Neural progenitor cell (in vitro differentiated cells): ENCODE data around the gene MEGF6. TPM values are rescaled to one million over a fixed set of nuclear protein-coding genes. Genes with fewer than 3 reads are reported as not detected.

Source experiments
- DNase-seq: peaks from one replicate; pipeline ENCODE4 v3.0.0-alpha.2; 2016; ENCODE audit warnings: low spot score
- H2AFZ ChIP-seq: fragments of 200-600 bp; sonication (generic); replicated peaks from 2 replicates; pipeline ENCODE4 v1.6.1; 2016; ENCODE audit warnings: antibody characterized with exemption
- H3F3A ChIP-seq: fragments of 200-600 bp; sonication (generic); 2 replicates; pipeline ENCODE4 v1.6.1; 2016; ENCODE audit warnings: antibody characterized with exemption, low read depth
- H3K27ac ChIP-seq: fragments of 200-600 bp; sonication (generic); 2 replicates; pipeline ENCODE4 v1.5.1; 2016; ENCODE audit warnings: mild to moderate bottlenecking
- H3K27me3 ChIP-seq: fragments of 200-600 bp; sonication (generic); 2 replicates; pipeline ENCODE4 v1.6.1; 2016; ENCODE audit warnings: mild to moderate bottlenecking, moderate library complexity
- H3K36me3 ChIP-seq: fragments of 200-600 bp; sonication (generic); 2 replicates; pipeline ENCODE4 v1.5.1; 2016
- H3K4me1 ChIP-seq: fragments of 200-600 bp; sonication (generic); 2 replicates; pipeline ENCODE4 v1.6.1; 2016; ENCODE audit warnings: mixed run types
- H3K4me2 ChIP-seq: fragments of 200-600 bp; sonication (generic); 2 replicates; pipeline ENCODE4 v1.6.1; 2016
- H3K4me3 ChIP-seq: fragments of 200-600 bp; sonication (generic); 2 replicates; pipeline ENCODE4 v1.5.1; 2016
- H3K79me2 ChIP-seq: fragments of 200-600 bp; sonication (generic); 2 replicates; pipeline ENCODE4 v1.6.1; 2016; ENCODE audit warnings: low read depth
- H3K9ac ChIP-seq: fragments of 200-600 bp; sonication (generic); 2 replicates; pipeline ENCODE4 v1.6.1; 2016
- H3K9me3 ChIP-seq: fragments of 200-600 bp; sonication (generic); 2 replicates; pipeline ENCODE4 v1.5.1; 2016; ENCODE audit warnings: low read depth
- H4K20me1 ChIP-seq: fragments of 200-600 bp; sonication (generic); 2 replicates; pipeline ENCODE4 v1.6.1; 2016; ENCODE audit warnings: low read depth
- H3K27ac Mint-ChIP-seq: 3 replicates; pipeline ENCODE4 v1.8.0; 2021; ENCODE audit warnings: mixed read lengths
- H3K27me3 Mint-ChIP-seq: 2 replicates; pipeline ENCODE4 v1.8.0; 2022; ENCODE audit warnings: low read depth, mild to moderate bottlenecking, inconsistent platforms, moderate library complexity, mixed read lengths; ENCODE audit not compliant: insufficient read depth
- H3K36me3 Mint-ChIP-seq: 3 replicates; pipeline ENCODE4 v1.8.0; 2021; ENCODE audit warnings: mixed read lengths
- H3K4me1 Mint-ChIP-seq: 3 replicates; pipeline ENCODE4 v1.8.0; 2021; ENCODE audit warnings: mixed read lengths
- H3K4me3 Mint-ChIP-seq: 3 replicates; pipeline ENCODE4 v1.8.0; 2021; ENCODE audit warnings: mild to moderate bottlenecking, moderate library complexity, mixed read lengths
- H3K9me3 Mint-ChIP-seq: 3 replicates; pipeline ENCODE4 v1.8.0; 2020; ENCODE audit warnings: mixed read lengths
- EZH2 ChIP-seq: fragments of 200-600 bp; sonication (generic); IDR thresholded peaks from 2 replicates; pipeline ENCODE4 v1.6.1; 2017; ENCODE audit warnings: antibody characterized with exemption, mild to moderate bottlenecking, moderate library complexity
- EZH2phosphoT487 ChIP-seq: fragments of 200-600 bp; sonication (generic); IDR thresholded peaks from 2 replicates; pipeline ENCODE4 v1.6.1; 2017; ENCODE audit warnings: antibody characterized with exemption
- total RNA-seq: library from RNA; depleted of rRNA; stranded (reverse); fragments of >200 nt; gene quantifications from 2 replicates; pipeline ENCODE4 v1.2.3, GENCODE V29; 2015; ENCODE audit warnings: low replicate concordance
- TF ChIP-seq, protein P1 (sequence below): fragments of 200-600 bp; sonication (generic); IDR thresholded peaks from 2 replicates; pipeline ENCODE4 v1.5.1; 2017; ENCODE audit warnings: antibody characterized with exemption, mild to moderate bottlenecking

MEGF6 gene
- total RNA-seq, 1 donor from 2014 or later: 1.7 TPM

DNA sequence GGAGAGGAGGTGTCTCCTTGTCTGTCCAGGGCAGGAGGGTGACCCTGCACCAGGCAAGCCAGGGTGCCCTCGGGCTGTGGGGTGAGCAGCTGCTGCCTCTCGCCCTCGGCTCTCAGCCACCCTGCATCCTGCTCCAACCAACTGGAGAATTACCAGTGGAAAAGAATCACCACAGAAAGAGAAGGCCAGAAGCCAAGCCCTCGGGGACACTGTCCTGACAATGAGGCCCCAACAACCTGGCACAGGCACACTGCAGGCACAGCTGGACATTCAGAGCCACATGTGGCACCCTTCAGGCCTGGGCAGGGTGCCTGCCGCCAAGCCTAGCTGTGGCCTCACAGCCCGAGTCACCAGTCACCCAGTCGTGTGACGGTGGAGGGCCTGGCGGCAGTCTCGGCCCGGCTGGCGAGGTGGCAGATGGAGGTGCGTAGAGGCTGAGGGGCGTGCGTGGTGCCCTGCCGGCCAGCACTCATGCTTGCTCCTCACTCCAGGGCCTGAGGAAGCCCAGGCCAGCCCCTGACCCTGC, 12.0 kb downstream of the MEGF6 start:
- TF ChIP-seq EZH2phosphoT487 (no peak), EZH2 (no peak)
- TF ChIP-seq, protein P1, sequence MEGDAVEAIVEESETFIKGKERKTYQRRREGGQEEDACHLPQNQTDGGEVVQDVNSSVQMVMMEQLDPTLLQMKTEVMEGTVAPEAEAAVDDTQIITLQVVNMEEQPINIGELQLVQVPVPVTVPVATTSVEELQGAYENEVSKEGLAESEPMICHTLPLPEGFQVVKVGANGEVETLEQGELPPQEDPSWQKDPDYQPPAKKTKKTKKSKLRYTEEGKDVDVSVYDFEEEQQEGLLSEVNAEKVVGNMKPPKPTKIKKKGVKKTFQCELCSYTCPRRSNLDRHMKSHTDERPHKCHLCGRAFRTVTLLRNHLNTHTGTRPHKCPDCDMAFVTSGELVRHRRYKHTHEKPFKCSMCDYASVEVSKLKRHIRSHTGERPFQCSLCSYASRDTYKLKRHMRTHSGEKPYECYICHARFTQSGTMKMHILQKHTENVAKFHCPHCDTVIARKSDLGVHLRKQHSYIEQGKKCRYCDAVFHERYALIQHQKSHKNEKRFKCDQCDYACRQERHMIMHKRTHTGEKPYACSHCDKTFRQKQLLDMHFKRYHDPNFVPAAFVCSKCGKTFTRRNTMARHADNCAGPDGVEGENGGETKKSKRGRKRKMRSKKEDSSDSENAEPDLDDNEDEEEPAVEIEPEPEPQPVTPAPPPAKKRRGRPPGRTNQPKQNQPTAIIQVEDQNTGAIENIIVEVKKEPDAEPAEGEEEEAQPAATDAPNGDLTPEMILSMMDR: no peak

GRCh38 chr1:3598522-3599285, 12.6 kb downstream of the MEGF6 start:
- Histone ChIP-seq H3F3A (no peaks in the 10 kb centered on the region), H3K27ac (no peak overlapping the region), H3K4me1 (peaks cover 24% of the 10 kb centered on the region), H3K36me3 (no peaks in the 10 kb centered on the region), H3K4me2 (peak overlapping the region; percentile 52), H3K4me3 (no peak overlapping the region), H3K9me3 (no peaks in the 10 kb centered on the region), H3K9ac (no peak overlapping the region), H3K27me3 (no peaks in the 10 kb centered on the region), H2AFZ (no peak overlapping the region), H4K20me1 (no peaks in the 10 kb centered on the region), H3K79me2 (no peaks in the 10 kb centered on the region)
- peak; percentile 74 for DNase-seq
- TF ChIP-seq EZH2 (no peak), EZH2phosphoT487 (no peak)
- TF ChIP-seq, protein P1: no peak
- H3K4me3 Mint-ChIP-seq: peak overlapping the region; percentile 57
- no peaks in the 10 kb centered on the region for H3K9me3 Mint-ChIP-seq
- peak overlapping the region; percentile 63 for H3K27ac Mint-ChIP-seq
- H3K36me3 Mint-ChIP-seq: peaks cover 2% of the 10 kb centered on the region
- no peaks in the 10 kb centered on the region for H3K27me3 Mint-ChIP-seq
- peaks cover 30% of the 10 kb centered on the region for H3K4me1 Mint-ChIP-seq

More for the DNA sequence above, 12.0 kb downstream of the MEGF6 start:
- H3K4me3 Mint-ChIP-seq: no peak overlapping the region
- H3K4me3 ChIP-seq: no peak overlapping the region
- no peak overlapping the region for H2AFZ ChIP-seq
- no peaks in the 10 kb centered on the region for H3K9me3 Mint-ChIP-seq
- H3K36me3 Mint-ChIP-seq: peaks cover 2% of the 10 kb centered on the region
- no peaks in the 10 kb centered on the region for H3K27me3 Mint-ChIP-seq
- no peak overlapping the region for H3K27ac ChIP-seq
- H3K9me3 ChIP-seq: no peaks in the 10 kb centered on the region
- no peaks in the 10 kb centered on the region for H3K27me3 ChIP-seq
- no peak overlapping the region for H3K9ac ChIP-seq
- peaks cover 21% of the 10 kb centered on the region for H3K4me1 ChIP-seq
- peak overlapping the region; percentile 52 for H3K4me2 ChIP-seq
- no peak overlapping the region for H3K27ac Mint-ChIP-seq
- no peaks in the 10 kb centered on the region for H3F3A ChIP-seq
- no peak for DNase-seq
- no peaks in the 10 kb centered on the region for H4K20me1 ChIP-seq
- no peaks in the 10 kb centered on the region for H3K79me2 ChIP-seq
- H3K4me1 Mint-ChIP-seq: peaks cover 24% of the 10 kb centered on the region
- no peaks in the 10 kb centered on the region for H3K36me3 ChIP-seq

GRCh38 chr1:3598051-3598491, 13.2 kb downstream of the MEGF6 start:
- Mint-ChIP-seq H3K36me3 (peaks cover 2% of the 10 kb centered on the region), H3K4me3 (peak overlapping the region; percentile 57)
- no peak overlapping the region for H3K27ac ChIP-seq

More at GRCh38 chr1:3598051-3598491, 13.2 kb downstream of the MEGF6 start:
- Histone ChIP-seq H2AFZ (no peak overlapping the region), H3K27me3 (no peaks in the 10 kb centered on the region), H3K9ac (no peak overlapping the region), H3K4me3 (no peak overlapping the region), H3K9me3 (no peaks in the 10 kb centered on the region), H4K20me1 (no peaks in the 10 kb centered on the region), H3K36me3 (no peaks in the 10 kb centered on the region), H3K79me2 (no peaks in the 10 kb centered on the region), H3K4me1 (peaks cover 30% of the 10 kb centered on the region), H3K4me2 (peak overlapping the region; percentile 52), H3F3A (no peaks in the 10 kb centered on the region)
- Mint-ChIP-seq H3K27ac (peak overlapping the region; percentile 63), H3K27me3 (no peaks in the 10 kb centered on the region), H3K4me1 (peaks cover 33% of the 10 kb centered on the region), H3K9me3 (no peaks in the 10 kb centered on the region)
- peak; percentile 36 for DNase-seq
- TF ChIP-seq EZH2phosphoT487 (no peak), EZH2 (no peak)
- TF ChIP-seq, protein P1: no peak
